Left ventricle myocardium inferior (tissue), 1 donor: ENCODE results near the gene SCFD2. TPM values are rescaled to one million over a fixed set of nuclear protein-coding genes. Genes with fewer than 3 reads are reported as not detected.
"Not testable (repeated sequence)": the region's sequence is repeated elsewhere in the genome, so short reads cannot be mapped to it uniquely, and the experiment has no call there.

Experiments used
- DNase-seq: peaks from one replicate; pipeline ENCODE4 v3.0.0-alpha.2; 2020
- H3K27ac ChIP-seq: fragments of 200-600 bp; replicated peaks from 2 replicates; pipeline ENCODE4 v1.8.0; 2021
- H3K27me3 ChIP-seq: fragments of 200-600 bp; 2 replicates; pipeline ENCODE4 v1.8.0; 2021; ENCODE audit warnings: low read depth
- H3K36me3 ChIP-seq: fragments of 200-600 bp; 2 replicates; pipeline ENCODE4 v1.8.0; 2021
- H3K4me1 ChIP-seq: fragments of 200-600 bp; 2 replicates; pipeline ENCODE4 v1.8.0; 2021
- H3K4me3 ChIP-seq: fragments of 200-600 bp; 2 replicates; pipeline ENCODE4 v1.8.0; 2021; ENCODE audit warnings: mild to moderate bottlenecking, moderate library complexity
- H3K9me3 ChIP-seq: fragments of 200-600 bp; replicated peaks from 2 replicates; pipeline ENCODE4 v1.8.0; 2021
- intact Hi-C: fragments of 100-400 bp; cut with micrococcal nuclease; formaldehyde crosslinking; loops from one replicate; pipeline ENCODE4 v1.11.0; 2022
- long read RNA-seq: library from polyadenylated mRNA; unstranded; transcript quantifications from one replicate; pipeline ENCODE4 v2.0.0, GENCODE V29; 2021
- total RNA-seq: library from RNA; stranded (reverse); fragmentation: NEBNext Ultra II Directional; extraction: Animal tissue kit (Norgen Biotek cat#: 25700); gene quantifications from one replicate; pipeline ENCODE4 v1.2.1, GENCODE V29; 2021
- TF ChIP-seq, protein P1 (sequence below): fragments of 200-600 bp; IDR thresholded peaks from 2 replicates; pipeline ENCODE4 v1.8.0; 2021; ENCODE audit warnings: antibody characterized with exemption, mild to moderate bottlenecking, borderline replicate concordance
- donor health status: DM: no; HTN: yes; CAD: no; lungs with severe emphysema.

Gene SCFD2
- total RNA-seq = 9.3 TPM
- long read RNA-seq = 0 reads

GRCh38 chr4:53365486-53366300 is at the start of gene SCFD2:
Gene SCFD2 (minus strand): TSS chr4:53366061.
- peak within 1 kb of the TSS; percentile 78 for H3K4me3 ChIP-seq
- H3K36me3 ChIP-seq = no peaks in the 10 kb centered on the region
- H3K4me1 ChIP-seq = peaks cover 40% of the 10 kb centered on the region
- peak within 1 kb of the TSS; percentile 72 for H3K27ac ChIP-seq
- peaks cover 31% of the 10 kb centered on the region for H3K27me3 ChIP-seq
- peak; percentile 97 for DNase-seq
- H3K9me3 ChIP-seq = no peaks in the 10 kb centered on the region
- TF ChIP-seq, protein P1, sequence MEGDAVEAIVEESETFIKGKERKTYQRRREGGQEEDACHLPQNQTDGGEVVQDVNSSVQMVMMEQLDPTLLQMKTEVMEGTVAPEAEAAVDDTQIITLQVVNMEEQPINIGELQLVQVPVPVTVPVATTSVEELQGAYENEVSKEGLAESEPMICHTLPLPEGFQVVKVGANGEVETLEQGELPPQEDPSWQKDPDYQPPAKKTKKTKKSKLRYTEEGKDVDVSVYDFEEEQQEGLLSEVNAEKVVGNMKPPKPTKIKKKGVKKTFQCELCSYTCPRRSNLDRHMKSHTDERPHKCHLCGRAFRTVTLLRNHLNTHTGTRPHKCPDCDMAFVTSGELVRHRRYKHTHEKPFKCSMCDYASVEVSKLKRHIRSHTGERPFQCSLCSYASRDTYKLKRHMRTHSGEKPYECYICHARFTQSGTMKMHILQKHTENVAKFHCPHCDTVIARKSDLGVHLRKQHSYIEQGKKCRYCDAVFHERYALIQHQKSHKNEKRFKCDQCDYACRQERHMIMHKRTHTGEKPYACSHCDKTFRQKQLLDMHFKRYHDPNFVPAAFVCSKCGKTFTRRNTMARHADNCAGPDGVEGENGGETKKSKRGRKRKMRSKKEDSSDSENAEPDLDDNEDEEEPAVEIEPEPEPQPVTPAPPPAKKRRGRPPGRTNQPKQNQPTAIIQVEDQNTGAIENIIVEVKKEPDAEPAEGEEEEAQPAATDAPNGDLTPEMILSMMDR = no peak
- intact Hi-C loops = no loop called here

- H3K27me3 ChIP-seq, DNase-seq, H3K27ac ChIP-seq, H3K4me3 ChIP-seq, intact Hi-C loops: not testable (repeated sequence)
- peaks cover 17% of the 10 kb centered on the region for H3K9me3 ChIP-seq
- H3K36me3 ChIP-seq = peaks cover 16% of the 10 kb centered on the region
- peaks cover 27% of the 10 kb centered on the region for H3K4me1 ChIP-seq
Observed at GRCh38 chr4:53409479-53409878, 43.6 kb upstream of the SCFD2 start.

GRCh38 chr4:53380221-53380620 is 14.4 kb upstream of the SCFD2 start:
- intact Hi-C loops = no loop called here
- DNase-seq = no peak
- H3K27ac ChIP-seq = no peak overlapping the region
- no peaks in the 10 kb centered on the region for H3K27me3 ChIP-seq
- H3K9me3 ChIP-seq = no peaks in the 10 kb centered on the region
- H3K4me3 ChIP-seq = no peak overlapping the region
- H3K4me1 ChIP-seq = peaks cover 36% of the 10 kb centered on the region
- TF ChIP-seq, protein P1 = no peak
- peaks cover 33% of the 10 kb centered on the region for H3K36me3 ChIP-seq

DNA sequence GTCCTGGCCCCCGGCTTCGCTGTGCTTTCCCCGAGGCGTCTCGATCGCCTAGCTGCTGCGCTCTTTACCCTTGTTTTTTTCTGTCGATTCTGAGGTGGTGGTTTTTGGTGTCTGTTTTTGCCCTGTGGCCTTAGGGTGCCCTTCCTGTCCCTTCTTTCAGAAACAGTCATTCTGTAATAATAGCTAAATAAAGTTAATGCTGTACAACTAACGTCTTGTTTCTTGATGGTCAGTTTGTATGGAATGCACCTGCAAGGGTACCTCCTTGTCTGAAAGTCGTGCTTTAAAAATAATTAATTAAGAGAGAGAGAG is 12.3 kb upstream of the SCFD2 start:
- Histone ChIP-seq H3K36me3 (peaks cover 12% of the 10 kb centered on the region), H3K27ac (peak overlapping the region; percentile 89), H3K4me3 (peak overlapping the region; percentile 85), H3K27me3 (no peaks in the 10 kb centered on the region), H3K4me1 (peaks cover 36% of the 10 kb centered on the region), H3K9me3 (no peaks in the 10 kb centered on the region)
- intact Hi-C loops = no loop called here
- no peak for DNase-seq
- TF ChIP-seq, protein P1 = no peak

DNA sequence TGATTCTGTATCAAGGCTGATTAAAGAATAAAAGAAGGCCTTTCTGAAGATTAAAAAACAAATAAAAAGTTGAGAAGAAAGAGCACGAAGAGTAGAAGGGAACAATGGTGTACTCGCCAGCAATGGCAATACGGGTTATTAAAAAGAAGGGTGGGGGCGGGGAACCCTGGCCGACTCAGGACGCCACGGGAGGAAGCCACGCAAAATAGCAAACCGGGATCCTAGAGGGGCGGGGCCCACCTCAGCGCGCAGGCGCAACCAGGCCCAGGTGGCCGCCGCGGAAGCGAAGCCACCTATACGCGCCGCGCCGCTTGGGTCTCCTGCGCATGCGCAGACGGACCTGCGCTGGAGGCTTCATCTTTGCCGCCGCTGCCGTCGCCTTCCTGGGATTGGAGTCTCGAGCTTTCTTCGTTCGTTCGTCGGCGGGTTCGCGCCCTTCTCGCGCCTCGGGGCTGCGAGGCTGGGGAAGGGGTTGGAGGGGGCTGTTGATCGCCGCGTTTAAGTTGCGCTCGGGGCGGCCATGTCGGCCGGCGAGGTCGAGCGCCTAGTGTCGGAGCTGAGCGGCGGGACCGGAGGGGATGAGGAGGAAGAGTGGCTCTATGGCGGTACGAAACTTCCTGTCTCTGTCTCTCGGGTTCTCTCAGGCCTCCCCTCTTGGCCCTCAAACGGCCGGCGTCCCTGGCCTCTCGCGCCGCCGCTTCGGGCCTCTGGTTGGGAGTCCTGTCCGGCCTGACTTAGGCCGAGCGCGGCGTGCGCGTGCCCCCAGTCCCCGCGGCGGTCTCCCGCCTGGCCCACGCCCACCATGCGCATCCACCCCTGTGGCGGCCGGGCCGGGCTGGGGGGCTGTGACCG is 11.7 kb upstream of the SCFD2 start, which contains the start of gene FIP1L1:
FIP1L1 (plus strand) TSS at position 323 of the 852 bp plus-strand sequence; CDS start at position 521, 198 bp downstream.
- intact Hi-C loops = no loop called here
- TF ChIP-seq, protein P1 = no peak

More for the DNA sequence above, 11.7 kb upstream of the SCFD2 start, which contains the start of gene FIP1L1:
- H3K4me1 ChIP-seq = peaks cover 36% of the 10 kb centered on the region
- H3K9me3 ChIP-seq = no peaks in the 10 kb centered on the region
- H3K27ac ChIP-seq = peak within 1 kb of the TSS; percentile 89
- H3K36me3 ChIP-seq = peaks cover 6% of the 10 kb centered on the region
- peak; percentile 95 for DNase-seq
- no peaks in the 10 kb centered on the region for H3K27me3 ChIP-seq
- H3K4me3 ChIP-seq = peak within 1 kb of the TSS; percentile 85
